Astrocyte of the cerebellum (primary cell): Measurements from ENCODE around the gene POLR2L.

ENCODE experiments used
- DNase-seq: peaks from one replicate; pipeline ENCODE4 v3.0.0-alpha.2; 2011; ENCODE audit warnings: low read depth
- H3K4me3 ChIP-seq: 2 replicates; pipeline ENCODE4 v1.5.1; 2011; ENCODE audit warnings: mild to moderate bottlenecking, low read depth, low read length, moderate library complexity
- in situ Hi-C: cut with HindIII; loops from 2 replicates; pipeline ENCODE4 v1.10.0; 2017; ENCODE audit warnings: low sequenced_read_pairs
- TF ChIP-seq, protein P1 (sequence below): IDR thresholded peaks from 2 replicates; pipeline ENCODE4 v1.5.1; 2012; ENCODE audit warnings: low read length, low read depth, moderate library complexity, mild to moderate bottlenecking; ENCODE audit errors: missing control alignments

Gene POLR2L

DNA sequence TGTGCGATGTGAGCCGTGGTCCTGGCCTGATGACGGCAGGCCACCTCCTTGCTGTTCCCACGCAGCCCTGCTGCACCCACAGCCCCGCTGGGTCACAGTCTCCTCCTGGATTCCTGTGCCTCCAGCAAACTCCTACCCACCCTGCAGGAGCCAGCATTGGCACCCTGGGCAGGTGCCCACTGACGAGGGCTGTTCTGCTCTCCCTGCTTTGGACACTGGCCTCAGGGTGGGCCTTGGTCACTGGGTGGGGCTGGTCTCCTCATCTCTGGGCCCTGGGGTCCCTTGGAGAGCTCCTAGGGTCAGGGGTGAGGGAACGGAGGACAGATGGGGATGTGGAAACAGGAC lies 13.0 kb upstream of the POLR2L start:
- H3K4me3 ChIP-seq = no peak overlapping the region
- DNase-seq = no peak
- in situ Hi-C loops = no loop called here
- TF ChIP-seq, protein P1, sequence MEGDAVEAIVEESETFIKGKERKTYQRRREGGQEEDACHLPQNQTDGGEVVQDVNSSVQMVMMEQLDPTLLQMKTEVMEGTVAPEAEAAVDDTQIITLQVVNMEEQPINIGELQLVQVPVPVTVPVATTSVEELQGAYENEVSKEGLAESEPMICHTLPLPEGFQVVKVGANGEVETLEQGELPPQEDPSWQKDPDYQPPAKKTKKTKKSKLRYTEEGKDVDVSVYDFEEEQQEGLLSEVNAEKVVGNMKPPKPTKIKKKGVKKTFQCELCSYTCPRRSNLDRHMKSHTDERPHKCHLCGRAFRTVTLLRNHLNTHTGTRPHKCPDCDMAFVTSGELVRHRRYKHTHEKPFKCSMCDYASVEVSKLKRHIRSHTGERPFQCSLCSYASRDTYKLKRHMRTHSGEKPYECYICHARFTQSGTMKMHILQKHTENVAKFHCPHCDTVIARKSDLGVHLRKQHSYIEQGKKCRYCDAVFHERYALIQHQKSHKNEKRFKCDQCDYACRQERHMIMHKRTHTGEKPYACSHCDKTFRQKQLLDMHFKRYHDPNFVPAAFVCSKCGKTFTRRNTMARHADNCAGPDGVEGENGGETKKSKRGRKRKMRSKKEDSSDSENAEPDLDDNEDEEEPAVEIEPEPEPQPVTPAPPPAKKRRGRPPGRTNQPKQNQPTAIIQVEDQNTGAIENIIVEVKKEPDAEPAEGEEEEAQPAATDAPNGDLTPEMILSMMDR = no peak

DNA sequence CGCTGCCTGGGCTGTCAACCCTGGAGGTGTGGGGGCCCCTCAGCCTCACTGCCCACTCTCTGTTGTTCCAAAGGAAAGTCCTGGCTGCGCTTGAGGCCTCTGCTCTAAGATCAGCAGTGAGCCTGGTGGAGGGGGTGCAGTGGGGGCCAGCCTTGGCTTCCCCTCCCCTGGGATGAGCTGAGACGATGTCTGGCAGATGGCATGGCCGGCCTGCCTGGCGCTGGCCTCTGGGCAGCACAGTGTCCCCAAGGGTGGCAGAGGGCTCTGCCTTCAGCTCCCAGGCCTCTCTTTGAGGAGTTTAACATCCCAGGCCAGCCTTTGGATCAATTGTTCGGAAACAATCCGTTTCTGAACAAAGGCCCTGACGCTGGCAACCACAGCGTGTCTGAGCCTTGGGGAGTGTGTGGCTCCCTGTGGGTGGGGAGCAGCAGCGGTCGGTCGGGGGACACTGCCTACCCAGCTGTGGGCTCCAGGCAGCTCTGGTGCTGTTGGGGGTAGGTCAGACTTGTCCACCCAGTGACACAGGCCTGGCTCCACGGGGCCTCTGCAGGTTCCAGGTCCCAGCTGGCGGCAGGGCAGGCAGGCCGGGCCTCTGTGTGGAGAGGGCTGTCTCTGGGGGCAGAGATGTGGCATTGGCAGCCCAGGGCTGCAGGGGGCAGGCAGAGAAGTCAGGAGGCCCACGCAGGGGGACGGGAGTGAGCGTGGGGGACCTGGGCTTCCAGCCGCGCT lies 12.4 kb upstream of the POLR2L start:
- DNase-seq = no peak
- TF ChIP-seq, protein P1 = no peak
- in situ Hi-C loops = no loop called here
- H3K4me3 ChIP-seq = no peak overlapping the region

DNA sequence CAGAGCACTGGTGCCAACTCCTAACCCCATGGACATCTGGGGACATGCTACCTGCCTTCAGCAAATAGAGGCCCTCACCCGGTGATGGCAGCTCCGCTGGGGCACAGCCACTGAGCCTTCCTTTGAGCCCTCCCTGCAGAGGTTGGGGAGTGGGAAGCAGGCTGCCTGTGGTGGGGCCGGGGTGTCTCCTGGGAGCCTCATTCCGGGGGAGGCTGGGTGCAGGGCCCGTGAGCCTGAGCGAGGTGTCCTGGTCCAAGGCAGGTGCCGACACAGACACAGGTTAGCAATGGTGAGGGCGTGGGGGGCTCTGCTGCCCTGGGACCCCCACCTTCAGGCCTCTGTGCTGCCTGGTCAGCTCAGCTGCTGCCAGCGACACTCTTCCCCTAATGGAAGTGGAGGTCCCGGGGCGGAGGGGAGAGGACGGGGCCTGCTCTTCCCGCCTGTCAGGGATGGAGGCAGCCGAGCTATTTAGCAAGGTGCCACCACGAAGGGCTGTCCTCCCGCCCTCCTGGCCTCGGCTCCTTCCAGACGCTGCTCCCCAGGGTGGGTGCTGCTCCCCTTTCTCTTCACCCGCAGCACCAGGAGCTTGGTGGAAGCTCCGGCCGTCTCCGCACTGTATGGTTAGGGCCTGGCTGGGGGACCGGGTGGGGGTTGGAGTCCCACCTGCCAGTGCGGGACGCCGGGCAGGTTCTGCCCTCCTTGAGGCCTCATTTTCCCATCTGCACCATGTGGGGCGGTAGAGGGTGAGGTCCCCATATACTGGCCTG lies 11.5 kb upstream of the POLR2L start:
- TF ChIP-seq, protein P1 = no peak

DNA sequence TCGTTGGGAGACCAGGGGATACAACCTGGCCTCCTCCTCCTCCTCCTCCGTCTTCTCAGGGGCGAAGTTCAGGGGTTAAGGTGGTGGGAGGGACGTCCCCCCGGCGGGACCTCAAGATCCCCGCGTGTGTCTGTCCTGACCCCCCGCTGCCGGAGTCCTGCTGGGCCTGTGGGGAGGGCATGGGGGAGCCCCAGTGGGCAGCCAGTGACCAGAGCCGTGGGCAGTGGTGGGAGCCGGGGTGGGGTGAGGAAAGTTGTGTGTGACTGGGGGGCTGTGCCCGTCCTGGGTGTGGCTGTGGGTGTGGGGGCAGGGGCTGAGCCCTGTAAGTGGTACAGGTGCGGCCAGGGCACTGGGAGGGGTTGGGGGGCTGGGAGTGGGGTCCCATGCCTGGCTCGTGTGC lies 10.4 kb upstream of the POLR2L start:
- TF ChIP-seq, protein P1 = no peak
- DNase-seq = no peak
- no peak overlapping the region for H3K4me3 ChIP-seq
- in situ Hi-C loops = no loop called here

More for the DNA sequence above, 11.5 kb upstream of the POLR2L start:
- in situ Hi-C loops = no loop called here
- DNase-seq = no peak
- H3K4me3 ChIP-seq = no peak overlapping the region

DNA sequence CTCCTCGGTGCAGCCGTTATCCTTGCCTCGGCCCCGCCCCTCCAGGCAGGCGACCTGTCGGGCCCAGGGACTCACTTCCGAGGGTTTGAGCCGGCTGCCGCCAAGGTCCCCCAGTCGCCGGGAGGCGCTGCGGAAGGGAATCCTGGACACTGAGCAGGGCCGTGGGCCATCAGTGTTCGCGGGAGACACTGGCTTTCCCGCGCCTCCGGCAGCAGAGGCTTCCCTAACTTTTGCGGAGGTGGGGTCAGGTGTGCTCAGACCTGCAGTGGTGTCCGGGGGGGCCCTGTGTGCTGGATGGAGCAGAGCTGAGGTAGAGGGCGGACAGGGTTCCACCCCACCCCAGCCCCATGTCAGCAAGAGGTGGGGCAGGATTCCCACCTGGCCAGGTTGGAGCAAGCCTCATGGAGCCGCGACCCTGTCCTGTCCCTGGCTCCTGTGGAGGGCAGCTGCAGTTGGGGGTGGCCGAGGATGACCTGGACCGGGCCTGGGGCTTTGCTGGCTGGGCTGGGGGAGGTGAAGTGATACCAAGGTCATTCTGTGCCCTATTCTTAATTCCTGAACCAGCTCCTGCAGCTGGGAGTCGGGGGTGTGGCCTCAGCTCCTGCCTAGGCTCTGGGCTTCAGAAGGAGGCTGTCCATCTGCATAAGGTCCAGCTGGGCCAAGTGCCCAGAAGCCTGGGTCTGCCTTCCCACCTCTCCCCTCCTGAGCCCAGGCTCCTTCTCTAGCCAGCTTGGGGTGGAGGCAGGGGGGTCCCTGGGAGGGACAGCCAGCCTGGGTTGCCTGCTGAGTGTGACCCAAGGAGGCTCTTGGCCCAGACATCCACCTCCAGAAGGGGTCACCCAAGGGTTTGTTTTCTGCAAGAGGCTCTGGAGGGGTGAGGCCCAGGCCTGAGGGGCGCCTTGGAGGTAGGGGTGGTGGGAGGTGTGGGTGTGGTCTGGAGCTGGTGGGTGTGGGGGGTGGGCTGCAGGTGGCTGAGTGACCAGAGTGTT lies 8.7 kb upstream of the POLR2L start:
- TF ChIP-seq, protein P1 = peak; percentile 6
- in situ Hi-C loops = no loop called here
- DNase-seq = no peak
- H3K4me3 ChIP-seq = peak overlapping the region; percentile 49
